Hindlimb muscle (tissue), 1 donor: ENCODE measurements around the gene RBM20. TPM values are rescaled to one million over a fixed set of nuclear protein-coding genes. Genes with fewer than 3 reads are reported as not detected.
"Not testable (repeated sequence)": the region's sequence is repeated elsewhere in the genome, so short reads cannot be mapped to it uniquely, and the experiment has no call there.

Source experiments
- DNase-seq: peaks from one replicate; pipeline ENCODE4 v3.0.0-alpha.2; 2013
- polyA plus RNA-seq: library from polyadenylated mRNA; unstranded; fragments of 120-200 nt; gene quantifications from one replicate; pipeline ENCODE4 v1.2.1, GENCODE V29; 2013; ENCODE audit not compliant: insufficient read length

The RBM20 gene
- polyA plus RNA-seq, 1 donor, result 14.0 TPM

DNA sequence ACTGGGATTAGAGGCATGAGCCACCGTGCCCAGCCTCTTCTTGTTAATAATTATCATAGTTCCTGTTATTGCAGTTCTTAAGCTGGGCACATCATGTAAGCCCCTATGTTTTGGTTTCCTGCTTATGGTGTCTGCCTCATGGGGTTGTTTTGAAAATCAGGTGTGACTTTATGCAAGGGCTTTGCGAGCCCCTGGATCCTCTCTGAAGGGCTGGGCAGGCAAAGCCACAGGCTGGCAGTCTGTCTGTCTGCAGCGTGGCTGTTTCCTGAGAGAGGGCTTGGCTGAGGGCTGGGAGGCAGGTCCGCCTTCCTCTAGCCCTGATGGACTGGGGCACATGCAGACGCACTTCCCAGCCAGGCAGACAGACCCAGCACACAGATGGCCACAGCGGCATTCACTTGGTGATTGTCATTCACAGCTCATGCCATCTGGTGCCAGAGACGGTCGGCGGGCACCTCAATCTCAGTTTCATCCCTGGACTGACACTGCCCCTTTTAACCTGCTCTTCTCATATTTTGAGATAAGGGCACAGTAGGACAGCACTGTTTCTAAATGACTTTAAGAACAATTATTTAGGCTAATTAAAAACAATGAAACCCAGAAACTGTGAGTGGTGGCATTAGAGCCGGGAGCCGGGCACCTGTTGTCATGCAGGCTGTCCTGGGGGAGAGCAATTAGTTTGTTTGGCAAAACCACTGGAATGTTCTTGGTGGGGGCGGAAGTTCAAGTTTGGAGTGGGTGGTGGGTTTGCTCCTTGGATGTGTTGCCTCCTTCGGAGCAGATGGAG is 35.5 kb downstream of the RBM20 start:
- peak; percentile 58 for DNase-seq

DNA sequence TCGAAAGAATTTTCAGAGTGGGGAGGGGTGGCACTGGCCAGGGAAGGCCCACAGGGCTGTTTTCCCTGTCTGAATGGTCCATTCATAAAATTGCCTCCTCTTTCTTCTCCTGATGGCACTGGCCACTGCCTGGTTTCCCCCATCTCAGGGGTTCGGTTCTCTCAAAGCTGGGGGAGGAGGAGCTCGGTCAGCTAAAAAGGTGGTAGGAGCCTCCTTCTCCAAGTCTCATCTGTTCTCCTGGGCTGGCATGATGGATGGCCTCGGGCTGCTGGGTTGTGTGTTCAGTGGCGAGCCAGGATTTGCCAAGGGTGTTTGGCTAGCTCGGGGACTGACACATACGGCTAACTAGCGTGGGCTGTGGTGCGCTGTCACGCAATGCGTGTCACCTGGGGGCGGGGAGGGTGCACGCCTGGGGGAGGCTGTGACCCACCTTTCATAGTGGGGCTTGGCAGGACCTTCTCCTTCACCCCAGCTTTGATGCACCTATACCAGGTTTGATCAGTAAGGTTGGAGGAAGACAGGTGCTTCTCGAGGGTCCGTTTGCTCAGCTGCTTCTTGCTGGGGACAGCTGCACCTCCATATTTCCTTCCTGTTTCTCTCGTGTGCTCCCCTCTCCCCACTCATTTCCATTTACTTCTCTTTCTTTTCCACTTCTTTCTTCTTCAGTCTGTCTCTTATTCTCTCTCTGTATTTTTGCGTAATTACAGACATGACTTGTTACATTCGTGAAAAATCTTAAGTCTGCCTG is 36.3 kb downstream of the RBM20 start:
- no peak for DNase-seq

DNA sequence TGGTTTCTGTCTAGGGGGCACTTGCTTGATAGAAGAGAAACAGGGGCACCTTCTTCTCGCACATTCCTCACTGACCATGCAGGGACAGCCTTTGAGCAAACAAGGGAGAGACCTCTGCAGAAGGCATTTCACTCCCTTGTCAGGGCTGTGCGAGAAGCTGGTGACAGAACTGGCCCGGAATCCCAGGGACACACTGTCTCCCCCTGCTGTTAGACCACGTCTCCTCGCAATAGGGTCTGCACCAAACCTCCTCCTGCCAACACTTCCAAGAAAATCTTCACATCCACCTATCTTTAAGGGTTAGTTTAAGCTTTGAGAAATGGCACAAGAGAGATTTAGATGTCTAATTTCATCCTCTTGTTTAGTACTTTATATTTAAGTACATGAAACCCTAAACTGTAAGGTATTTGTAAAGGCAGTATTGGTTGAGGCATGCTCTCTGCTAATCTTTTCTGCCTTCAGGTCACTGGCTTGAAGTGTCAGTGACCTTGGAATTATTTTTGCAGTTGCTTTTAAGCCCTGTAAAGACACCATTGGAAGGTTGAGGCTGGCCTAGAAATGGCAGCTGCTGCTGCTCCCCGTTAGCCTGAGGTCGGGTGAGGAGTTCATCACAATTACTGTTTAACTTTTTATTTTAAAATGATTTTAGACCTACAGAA is 37.0 kb downstream of the RBM20 start:
- DNase-seq, result peak; percentile 27

DNA sequence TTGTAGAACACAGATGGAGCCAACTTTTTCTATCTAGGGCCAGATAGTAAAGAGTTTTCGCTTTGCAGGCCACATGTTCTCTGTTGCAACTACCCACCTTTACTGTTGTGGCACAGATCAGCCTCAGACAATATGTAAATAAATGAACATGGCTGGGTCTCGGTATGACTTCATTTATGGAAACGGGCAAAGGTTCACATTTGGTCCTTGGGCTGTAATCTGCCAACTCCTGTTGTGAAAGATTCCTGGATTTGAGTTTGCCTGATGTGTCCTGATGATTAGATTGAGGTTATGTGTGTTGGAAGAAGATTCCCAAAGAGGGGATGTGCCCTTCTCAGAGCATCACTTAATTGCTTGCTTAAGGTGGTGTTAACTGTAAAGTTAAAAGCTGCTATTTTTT is 38.2 kb downstream of the RBM20 start:
- DNase-seq, result no peak

DNA sequence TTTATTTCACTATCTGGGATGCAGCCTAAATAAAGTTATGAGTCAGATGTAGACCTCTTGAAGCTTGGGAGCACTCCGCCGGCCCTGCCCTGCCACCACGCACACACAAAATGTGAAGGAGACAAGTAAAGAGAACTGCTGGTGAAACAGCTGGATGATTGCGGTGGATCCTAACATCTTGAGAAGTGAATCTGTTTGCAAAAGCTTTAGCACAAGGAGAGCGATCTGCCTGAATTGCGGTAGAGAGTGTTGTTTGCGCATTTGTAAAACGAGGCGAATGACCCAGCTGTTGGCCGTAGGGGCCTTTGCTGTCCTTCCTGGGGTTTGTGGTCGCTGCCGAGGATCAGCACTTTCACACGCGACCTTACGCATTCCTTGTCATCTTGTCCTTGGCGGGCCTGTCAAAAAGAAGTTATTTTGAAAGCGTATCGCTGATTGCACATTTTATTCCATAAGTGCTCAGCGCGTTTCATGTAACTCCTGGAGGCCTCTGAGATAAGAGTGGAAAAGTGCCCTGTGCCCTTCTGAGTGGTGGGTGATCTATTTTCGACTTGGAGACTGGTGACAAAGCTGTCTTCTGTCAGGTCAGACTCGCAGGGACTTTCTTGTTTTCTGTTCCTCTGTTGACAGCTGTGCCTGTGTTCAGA is 40.8 kb downstream of the RBM20 start:
- no peak for DNase-seq

DNA sequence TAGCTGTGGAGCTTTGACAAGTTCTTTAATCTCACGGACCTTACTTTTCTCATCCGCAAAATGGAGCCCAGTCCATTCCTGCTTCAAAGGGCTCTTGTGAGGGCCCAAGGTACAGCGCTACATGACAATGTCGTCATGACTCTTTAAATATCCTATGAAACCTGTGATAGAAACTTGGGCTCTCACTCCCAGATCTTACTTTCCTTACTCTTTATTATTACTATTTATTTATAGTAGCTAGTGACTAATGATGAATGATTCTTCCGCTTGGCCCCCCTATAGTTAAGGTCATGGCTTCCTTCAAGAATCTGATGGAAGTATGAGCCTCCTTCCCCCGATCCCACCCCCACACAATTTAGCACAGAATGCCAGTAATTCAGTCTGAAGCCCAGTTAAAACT is 41.9 kb downstream of the RBM20 start:
- DNase-seq, result no peak

DNA sequence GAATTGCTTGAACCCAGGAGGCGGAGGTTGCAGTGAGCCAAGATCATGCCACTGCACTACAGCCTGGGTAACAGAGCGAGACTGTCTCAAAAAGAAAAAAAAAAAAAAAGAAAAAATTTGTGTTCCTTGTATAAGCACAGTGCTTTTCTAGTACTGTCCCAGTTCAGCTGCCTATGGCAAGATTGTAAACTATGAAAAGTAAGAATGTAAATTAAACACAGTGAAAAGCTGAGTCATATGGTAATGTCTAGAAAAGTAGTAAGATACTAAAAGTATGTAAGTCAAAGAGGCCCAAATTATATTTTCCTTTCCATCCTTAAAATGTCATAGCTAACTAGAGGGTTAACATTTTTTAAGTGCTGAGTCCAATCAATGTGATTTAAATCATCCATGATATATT is 42.8 kb downstream of the RBM20 start:
- DNase-seq, result no peak

DNA sequence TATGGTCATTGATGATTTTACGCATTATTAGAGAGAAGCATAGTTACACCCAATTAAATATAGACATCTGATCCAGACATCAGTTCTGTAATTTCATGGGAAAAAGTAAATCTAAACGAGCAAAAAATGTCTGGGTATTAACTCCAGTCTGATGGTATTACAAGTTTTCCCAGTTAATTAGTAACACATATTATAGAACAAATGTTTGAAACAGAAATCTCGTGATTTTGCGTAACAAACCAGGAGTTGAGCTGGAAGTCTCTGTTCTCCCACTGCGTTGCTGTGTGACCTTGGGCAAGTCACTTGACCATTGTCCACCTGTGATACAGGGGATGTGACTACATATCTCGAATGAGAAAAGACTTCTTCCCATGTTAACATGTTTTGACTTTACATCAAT is 43.3 kb downstream of the RBM20 start:
- DNase-seq, result no peak

DNA sequence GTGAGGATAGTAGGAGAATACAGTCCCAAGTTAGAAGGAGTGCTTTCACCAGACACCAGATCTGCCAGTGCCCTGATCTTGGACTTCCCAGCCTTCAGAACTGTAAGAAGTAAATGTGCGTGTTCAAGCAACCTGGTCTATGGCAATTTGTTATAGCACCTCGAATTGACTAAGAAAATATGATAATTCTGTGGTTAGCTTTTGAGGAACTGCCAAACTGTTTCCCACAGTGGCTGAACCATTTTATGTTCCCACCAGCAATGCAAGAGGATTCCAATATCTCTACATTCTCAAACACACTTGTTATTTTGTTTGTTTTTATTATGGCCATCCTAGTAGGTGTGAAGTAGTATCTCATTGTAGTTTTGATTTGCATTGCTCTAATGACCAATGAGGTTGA is 47.0 kb downstream of the RBM20 start:
- no peak for DNase-seq

DNA sequence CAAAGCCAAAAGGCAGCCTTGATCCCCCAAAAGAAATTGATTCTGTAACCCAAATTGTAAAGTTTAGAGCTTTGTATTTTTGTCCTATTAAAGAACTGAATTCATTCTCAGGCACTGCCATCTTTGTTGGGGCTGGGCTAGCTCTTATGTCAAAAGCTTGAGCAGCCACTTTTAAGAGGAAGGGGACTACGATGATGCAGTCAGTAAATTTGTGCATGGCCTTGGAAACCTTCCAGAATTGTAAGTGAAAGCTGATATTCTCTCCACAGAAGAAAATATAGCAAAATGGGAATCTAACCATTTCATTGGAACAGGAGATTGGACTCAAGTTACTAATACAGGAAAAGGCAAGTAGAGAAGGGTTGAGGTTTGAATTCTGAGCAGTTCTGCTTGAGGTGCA is 50.1 kb downstream of the RBM20 start:
- DNase-seq, result no peak

DNA sequence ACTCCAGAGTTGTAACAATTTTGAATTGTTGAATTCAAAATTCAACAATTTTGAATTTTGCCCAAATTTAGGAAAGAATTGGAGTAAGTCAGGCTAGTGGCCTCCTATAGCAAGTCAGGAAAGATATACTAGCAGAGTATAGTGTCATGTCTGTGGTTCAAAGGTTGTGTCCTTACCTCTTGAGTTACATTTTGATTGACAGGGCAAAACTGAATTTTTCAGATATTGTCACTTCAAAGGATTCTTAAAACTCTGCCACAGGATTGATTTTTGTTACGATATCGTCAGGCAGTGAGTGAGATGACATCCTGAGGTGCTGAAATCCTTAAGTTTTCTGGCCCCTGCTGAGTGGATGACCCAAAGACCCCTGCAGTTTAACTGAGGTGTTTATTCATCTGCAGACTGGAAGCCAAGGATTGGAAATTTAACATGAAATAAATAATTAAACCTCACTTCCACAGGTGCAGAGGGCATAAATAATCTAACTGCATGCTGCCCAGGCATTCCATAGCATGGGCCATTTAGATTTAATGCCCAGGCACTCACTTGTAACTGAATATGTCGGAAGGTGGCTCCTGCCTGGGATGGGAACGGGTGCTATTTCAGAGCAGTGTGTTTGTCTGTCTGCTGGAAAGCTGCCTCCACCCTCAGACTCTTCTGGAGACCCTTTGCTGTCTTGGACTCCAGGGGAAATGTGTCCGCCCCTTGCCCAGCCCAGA is 50.8 kb downstream of the RBM20 start:
- no peak for DNase-seq

DNA sequence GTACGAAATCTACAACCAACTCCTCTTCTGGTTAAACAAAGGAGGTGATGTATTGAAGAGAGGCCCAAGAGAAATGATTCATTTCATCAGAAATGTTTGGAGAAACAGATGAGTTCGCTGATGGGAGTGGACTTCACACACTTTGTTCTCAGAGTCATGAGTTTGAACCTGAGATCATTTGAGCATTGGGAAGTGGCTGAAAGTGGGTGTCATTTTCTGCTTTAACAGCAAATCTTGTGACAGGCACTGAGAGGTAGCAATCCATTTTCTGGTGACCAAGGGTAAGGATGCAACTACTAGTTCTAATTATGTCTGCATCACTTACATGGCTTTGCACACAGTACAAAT is 51.4 kb downstream of the RBM20 start:
- no peak for DNase-seq

DNA sequence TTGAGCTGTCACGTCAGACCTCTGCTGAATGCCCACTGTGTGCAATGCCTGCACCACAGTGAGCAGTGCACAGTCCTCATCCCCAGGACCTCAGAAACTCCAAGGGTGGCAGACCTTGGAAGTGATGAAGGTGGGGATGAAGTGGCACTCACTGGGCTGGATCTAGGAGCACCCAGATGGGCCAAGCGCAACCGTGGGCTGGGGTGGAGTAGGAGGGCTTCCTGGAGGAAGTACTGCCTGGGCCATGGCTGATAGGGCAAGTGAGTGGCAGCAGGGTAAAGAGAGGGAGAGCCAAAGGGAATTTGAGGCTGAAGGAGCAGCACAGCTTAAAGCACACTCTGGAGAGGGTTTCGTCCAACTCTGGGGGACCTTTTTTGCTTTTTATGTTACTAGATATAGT is 52.3 kb downstream of the RBM20 start:
- DNase-seq, result no peak

DNA sequence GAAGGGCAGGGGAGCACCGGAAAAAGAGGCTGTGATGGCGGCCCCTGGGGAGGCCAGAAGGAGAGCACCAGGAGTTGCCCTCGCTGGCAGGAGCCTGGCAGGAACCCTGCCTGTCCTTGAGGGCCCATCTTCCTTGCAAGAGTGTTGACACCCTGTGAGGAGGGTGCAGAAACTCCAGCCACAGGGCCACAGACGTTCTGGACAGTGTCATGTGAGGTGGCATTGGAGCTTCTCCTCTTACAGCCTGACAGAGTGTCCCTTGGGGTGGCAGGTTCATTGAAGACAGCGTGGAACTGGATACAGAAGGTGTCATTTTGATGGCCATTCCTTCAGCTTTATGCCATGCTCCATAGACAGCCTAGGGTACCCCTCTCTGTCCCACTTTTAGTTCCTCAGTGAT is 54.2 kb downstream of the RBM20 start:
- DNase-seq, result no peak

DNA sequence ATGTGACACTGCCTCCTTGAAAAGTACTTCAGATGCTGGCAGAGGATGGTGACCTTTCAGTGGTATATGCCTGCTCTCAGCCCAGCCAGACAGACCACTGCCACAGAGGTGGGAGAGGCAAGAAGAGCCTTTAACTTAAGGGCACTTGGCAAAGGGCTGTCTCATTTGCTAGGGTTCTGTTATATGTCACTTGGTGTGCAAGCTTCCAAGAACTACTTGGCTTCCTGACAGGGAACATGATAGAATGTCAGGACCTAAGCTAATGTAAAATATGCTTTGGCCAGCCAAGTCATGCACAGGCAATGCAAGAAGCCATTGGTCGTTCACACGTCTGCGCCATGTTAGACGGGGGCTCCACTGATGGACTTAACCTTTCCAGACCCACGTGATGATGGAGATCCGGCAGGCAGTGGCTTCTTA is 54.7 kb downstream of the RBM20 start:
- no peak for DNase-seq

DNA sequence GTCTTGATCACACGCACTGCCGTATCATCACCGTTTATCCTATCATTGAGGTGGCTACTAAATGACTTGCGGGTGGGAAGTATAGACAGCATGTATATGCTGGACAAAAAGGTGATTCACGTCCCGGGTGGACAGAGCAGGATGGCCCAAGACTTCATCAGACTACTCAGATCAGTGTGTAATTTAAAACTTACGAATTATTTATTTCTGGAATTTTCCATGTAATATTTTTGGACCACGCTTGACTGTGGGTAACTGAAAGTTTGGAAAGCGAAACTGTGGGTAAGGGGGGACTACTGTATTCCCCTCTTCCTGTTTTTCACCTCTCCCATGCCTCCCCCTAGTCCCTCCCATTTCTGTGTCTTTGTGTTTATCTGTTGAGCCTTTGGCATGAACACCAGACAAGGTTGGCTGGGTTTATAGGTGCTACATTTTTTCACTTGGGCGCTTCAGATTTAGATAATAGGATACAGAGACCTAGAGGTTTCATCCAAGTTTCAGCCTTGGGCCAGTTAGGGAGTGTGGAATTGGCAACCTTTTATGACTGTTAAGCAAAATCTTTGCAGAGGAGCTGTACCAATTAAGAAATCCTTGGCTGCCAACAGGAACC is 55.8 kb downstream of the RBM20 start:
- DNase-seq, result no peak

DNA sequence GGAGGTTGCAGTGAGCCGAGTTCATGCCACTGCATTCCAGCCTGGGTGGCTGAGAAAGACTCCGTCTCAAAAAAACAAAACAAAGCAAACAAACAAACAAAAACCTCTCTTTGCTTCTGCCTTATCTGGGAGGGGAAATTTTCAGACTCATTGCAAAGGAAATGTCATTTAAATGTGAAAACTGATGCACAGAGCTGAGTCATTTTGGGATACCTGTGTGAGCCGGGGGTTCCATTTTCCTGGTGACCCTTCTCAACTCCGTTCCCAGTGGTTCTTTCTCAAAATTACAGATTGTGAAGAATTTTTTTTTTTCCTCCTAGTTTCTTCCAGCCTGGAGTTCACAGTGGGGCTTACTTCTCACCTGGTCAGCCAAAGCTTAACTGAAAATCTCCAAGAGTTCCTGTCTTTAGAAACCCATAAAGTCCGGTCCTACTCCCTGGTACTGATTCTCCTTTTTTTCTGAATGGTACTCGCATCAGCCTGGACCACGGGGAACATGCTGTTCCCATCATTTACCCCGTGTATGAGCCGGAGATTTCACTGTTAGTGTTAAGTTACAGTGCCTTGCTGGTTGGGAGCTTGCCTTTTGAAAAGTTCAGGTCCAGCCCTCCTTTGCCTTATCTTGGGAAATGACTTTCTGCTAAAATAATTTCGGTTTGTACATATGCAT is 56.9 kb downstream of the RBM20 start:
- DNase-seq, result no peak

DNA sequence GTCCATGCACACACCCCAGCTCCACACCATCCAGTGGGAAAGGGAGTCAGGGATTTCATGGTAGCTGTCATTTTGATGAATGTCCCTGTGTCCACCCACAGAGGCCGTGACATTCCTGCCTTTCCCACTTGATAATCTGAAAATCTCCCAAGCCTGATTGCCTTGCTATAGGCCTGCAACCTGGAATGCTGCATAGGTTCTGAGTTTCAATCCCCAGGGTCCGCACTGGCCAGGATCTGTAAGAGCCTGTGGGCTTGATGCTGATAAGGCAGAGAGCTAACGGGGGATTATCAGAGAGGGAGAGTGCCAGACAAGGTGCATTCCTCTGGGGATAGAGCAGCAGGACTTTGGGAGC is 57.5 kb downstream of the RBM20 start:
- DNase-seq, result no peak

DNA sequence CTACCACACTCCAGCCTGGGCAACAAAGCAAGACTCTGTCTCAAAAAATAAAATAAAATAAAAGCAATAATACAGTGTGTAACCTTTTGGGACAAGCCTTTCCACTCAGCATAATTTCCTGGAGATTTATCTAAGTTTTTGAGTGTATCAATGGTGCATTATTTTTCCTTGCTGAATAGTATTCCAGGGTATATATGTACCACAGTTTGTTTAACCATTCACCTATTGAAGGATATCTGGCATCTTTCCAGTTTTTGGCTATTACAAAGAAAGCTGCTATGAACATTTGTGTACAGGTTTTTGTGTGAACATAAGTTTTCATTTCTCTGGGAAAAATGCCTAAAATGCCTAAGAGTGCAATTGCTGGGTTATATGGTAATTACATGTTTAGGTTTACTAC is 59.9 kb downstream of the RBM20 start:
- no peak for DNase-seq

DNA sequence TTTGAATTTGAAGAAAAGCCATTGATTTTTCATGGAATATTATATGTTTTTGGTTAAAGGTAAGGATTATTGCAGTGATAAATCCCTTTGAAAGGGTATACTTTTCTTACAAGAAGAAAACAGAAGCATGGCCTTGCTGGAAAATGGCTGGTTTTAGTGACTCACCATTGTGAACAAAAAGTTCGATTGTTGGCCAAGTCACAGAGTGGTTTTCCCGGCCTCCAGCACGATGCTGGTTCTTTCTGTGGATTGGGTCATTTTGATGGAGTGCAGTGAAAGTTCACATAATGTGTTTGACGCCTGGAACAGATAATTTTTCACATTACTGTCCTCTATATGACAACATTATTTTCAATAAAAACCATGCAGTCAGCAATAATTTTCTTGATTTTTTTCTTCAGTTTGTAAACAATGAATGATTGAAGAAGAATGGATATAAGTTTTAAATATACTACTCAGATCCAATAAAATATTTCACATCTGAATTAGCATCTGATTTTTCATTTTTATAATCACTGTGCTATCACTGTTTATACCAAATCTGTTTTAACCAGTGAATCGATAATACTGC is 60.9 kb downstream of the RBM20 start:
- DNase-seq, result no peak

DNA sequence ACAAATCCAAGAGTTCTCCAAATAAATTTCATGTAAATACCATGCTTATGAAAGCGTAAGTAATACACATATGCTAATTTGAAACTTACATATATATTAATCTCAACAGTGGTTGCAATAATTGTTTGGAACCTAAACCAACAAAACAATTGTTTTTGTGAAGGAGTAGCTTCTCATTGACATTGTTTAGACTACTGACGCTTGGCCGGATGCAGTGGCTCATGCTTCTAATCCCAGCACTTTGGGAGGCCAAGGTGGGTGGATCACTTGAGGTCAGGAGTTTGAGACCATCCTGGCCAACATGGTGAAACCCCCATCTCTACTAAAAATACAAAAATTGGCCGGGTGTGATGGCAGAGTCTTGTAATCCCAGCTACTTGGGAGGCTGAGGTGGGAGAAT is 61.5 kb downstream of the RBM20 start:
- DNase-seq, result not testable (repeated sequence)
